HG02943 (cell line): Measurements from ENCODE around the gene FAM110D.

Experiments
- ATAC-seq: cut with Tn5 transposase; IDR thresholded peaks from one replicate; pipeline ENCODE4 v1.9.1; 2021; ENCODE audit warnings: mild to moderate bottlenecking, low read depth, moderate library complexity; ENCODE audit not compliant: unreplicated experiment

The FAM110D gene

DNA sequence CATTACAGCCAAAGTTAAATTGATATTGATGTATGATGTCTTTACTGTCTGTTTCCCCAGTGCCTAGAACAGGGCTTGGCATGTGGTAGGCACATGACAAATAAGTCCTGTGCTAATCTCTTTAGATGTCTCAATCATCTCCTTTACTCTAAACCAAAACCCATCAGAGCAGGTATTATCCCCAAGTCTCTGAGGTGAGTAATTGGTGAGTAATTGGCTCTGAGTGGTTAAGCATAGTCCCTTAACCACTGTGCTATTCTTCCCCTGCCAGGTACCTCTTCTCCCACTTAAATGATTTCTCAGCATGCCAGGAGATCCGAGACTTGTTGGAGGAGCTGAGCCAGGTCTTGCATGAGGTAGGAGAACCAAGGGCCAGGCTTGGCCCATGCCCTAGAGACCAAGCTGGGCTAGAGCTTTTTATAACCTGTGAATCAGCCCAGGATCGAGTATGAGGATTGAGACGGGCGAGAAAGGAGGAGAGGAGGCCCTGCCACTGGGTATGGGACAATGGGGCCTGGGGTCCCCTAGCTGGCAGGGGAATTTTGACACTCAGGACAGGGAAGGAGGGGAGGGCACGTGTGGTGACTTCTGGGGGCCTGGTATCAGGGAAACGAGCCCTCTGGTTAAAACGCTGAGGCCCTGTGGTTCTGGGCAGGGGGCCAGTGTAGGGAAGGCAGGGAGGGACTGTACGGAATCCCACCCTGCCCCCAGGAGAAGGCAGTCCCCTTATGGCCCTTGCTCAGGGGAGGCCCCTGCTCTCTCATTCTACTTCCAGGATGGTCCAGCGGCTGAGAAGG lies 22.9 kb downstream of the FAM110D start:
- ATAC-seq = no peak

DNA sequence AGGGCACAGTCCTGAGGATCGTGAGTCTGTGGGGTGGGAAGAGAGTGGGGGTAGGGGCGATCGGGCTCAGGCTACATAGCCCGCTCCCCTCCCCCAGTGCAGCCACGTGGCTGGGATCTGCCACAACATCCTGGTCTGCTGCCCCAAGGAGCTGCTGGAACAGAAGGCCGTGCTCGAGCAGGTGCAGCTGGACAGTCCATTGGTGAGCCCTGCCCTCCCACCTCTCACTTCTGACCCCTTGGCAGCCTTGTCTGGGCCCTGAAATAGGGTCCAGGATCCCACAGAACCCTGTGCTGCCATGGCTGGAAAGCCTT lies 23.5 kb downstream of the FAM110D start:
- no peak for ATAC-seq

DNA sequence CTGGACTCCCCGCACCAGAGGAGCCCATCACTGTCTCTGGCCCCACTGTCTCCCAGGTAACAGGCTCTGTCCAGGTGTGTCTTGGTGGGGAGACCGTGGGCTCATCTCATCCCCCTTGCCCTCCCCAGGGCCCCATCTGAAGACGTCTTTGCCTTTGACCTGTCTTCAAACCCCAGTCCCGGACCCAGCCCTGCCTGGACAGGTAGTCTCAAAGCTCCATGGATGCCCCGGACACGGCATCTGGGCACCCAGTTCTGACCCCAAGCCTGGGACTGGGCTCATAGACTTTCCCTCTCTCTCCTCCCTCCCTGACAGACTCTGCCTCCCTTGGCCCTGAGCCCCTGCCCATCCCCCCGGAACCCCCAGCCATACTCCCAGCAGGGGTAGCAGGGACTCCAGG lies 25.2 kb downstream of the FAM110D start:
- ATAC-seq = no peak

DNA sequence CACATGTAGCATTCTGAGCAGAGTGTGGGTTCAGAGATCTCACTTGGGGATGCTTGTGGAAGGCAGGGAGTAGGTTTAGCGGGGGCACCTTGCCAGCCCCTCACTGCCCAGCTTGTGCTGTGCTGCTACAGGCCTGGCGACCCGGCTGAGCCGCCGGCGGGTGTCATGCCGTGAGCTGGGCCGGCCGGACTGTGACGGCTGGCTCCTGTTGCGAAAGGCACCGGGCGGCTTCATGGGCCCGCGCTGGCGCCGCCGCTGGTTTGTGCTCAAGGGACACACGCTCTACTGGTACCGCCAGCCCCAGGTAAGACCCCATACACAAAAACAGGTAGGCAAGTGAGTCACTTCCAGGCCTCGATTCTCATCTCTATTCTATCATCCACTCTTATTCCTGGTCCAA lies 26.0 kb downstream of the FAM110D start:
- no peak for ATAC-seq

DNA sequence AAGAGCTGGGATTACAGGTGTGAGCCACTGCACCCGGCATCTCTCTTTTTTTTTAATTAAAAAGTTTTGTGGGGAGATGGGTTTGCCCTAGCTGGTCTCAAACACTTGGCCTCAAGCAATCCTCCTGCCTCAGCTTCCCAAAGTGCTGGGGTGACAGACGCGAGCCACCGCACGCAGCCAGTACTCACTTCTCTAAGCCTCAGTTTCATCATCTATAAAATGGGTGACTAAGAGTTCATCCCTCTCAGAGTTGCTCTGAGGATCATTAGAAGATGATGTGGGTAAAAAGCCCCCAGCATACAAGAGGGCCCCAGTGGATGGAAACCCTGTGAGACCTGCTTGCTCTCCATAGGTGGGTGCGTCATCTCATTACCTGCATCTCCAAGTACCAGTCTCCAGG lies 29.0 kb downstream of the FAM110D start:
- ATAC-seq = no peak

DNA sequence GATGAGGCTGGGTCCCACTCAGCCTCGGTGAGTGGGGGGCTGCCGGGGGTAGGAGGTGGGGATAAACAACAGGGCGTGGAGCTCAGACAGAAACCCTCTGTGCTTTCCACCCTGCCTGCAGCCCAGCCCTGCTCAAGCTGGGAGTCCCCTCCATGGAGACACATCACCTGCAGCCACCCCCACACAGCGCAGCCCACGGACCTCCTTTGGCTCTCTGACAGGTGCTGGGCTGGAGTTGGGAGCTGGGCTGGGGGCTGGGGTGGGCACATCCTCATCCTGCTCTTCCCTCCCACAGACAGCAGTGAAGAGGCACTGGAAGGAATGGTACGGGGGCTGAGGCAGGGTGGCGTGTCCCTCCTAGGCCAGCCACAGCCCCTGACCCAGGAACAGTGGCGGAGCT lies 29.6 kb downstream of the FAM110D start:
- no peak for ATAC-seq

DNA sequence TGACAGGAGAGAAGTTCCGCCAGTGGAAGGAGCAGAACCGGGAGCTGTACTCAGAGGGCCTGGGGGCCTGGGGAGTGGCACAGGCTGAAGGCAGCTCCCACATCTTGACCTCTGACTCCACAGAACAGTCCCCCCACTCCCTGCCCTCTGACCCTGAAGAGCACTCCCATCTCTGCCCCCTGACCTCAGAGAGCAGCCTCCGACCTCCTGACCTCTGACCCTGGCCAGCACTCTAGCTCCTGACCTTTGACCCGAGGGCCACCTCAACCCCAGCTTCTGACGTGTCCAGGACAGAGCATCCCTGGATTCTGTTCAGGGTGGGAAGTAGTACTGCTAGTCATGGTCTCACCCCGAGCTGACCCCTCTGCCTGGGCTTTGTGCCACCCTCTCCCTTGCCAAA lies 30.5 kb downstream of the FAM110D start:
- ATAC-seq = no peak

DNA sequence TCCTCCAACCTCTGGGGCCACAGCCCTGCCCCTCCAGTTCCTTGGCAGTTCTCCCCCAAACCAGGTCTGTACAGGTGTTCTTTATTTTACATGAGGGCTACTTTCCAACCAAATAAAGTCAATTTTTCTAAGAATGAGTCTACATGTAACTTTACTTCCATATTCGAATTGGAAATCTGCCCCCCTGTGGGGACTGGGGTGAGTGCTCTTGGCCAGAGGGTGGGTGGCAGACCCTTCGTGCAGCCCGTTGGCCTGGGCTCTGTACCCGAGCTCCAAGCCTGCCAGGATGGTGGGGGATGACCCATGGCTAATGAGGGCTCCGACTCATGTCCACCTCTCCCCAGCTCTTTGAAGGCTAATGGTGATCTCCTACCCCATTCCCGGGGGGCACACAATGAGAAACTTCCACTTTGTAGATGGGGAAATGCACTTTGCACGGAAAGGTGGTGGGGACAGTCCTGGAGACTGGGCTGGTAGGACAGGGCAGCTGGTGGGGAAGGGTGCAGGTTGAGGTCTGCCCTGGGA lies 30.9 kb downstream of the FAM110D start:
- no peak for ATAC-seq

DNA sequence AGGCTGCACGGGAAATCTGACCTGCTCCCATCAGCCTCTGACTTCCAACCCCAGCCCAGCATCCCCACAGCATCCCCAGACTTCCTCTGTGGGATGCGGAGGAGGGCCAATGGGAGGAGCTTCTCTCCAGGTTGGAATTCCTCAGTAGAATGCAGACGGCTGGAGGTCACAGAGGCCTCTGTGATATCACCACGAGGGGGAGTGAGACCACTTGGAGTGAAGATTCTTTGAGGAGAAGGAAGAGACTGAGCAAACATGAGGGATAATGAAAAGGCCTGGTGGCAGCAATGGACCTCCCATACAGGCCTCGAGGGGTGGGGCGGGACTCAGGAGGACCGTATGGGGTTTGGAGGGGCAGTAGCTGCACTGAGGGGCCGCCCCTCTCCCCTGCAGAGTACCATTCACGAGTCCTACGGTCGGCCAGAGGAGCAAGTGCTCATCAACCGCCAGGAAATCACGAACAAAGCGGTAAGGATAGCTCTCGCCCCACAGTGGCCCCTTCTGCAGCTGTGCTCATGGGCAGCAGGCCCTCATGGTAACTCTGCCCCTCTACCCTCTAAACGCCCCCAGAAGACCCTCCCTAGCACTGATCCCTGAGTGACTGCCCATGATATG lies 31.6 kb downstream of the FAM110D start, which contains the start of gene CATSPER4:
TSS of gene CATSPER4 (plus strand) at position 230 of the 615 bp plus-strand sequence. CDS start at position 256, 26 bp downstream.
- no peak for ATAC-seq

DNA sequence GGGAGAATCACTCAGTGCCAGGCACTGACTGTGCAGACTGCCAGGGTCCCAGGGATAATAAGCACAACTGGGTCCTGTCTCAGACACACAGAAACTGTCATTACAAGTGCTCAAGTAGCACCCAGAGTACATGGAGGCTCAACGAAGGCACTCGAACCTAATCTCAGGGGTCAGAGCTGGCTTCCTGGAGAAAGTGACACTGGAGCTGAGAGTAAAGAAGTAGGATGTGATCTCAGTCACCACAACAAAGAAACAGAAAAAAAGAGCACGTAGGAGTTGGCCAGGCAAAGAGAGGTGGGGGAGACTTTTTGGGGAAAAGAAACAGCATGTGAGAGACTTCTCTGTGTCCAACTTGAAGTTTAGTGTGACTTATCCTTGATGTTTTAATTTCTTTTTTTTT lies 32.9 kb downstream of the FAM110D start:
- no peak for ATAC-seq

DNA sequence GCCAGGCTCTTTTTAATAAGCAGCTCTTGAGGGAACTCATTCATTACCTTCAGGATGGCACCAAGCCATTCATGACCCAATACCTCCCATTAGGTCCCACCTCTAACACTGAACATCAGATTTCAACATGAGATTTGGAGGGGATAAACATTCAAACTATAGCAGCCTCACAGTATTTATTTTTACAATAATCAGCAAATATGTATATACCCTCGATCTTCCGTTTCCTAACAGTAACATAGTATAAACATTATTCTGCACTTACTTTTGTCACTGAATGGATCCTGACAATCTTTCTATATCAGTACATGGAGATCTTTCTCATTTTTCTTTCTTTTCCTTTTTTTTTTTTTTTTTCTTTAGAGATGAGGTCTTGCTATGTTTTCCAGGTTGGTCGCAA lies 36.9 kb downstream of the FAM110D start:
- no peak for ATAC-seq

DNA sequence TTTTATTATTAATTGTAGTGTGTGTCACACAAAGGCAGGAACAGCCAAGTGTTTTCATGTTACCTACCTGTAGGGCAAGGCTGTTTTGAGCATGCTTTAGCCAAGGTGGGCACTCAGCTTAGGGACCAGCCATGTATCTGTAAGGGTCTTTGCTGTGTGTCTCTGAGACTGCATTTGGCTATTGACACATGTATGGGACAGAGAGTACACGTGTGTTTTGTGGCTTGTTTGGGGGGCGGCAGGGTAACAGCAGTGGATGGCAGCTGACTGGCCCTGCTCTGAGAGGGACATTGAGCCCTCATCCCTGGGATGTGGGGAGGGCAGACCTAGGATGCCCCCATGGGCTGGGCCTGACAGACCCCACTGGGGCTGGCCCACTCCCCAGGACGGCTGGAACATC lies 38.4 kb downstream of the FAM110D start:
- ATAC-seq = no peak

DNA sequence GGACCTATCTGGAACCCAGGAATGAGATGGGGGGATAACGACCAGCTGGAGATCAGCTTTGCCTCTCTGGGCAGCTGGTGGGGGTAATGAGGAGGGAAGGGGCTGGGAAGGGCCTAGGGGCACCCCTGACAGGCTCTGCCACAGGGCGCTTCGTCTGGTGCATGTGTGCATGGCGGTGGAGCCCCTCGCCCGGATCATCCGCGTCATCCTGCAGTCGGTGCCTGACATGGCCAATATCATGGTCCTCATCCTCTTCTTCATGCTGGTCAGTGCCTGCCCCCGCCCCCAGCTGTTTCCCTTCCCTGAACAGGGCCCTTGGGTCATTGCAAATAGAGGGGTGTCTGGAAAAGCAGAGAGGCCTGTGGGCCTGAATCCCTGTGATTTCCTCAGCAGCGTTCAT lies 38.9 kb downstream of the FAM110D start:
- ATAC-seq = no peak

DNA sequence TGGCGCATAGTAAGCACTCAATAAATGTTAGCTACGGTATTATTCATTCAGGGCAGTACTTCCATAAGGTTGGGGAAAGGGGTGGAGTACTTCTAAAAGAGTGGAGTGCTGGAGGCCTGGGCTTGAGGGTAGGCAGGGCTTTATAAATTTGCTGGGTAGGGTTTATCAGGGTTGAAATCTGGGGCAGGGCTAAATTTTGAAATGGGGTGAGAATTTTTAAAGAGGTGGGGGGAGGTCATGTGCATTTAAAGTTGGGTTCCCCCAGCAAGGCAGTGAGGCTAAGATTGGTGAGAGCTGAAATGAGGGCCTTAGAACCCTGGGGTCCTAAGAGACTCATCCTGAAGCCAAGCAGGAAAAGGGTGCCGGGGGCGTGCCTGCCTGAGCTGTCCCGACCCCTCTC lies 41.5 kb downstream of the FAM110D start:
- no peak for ATAC-seq

DNA sequence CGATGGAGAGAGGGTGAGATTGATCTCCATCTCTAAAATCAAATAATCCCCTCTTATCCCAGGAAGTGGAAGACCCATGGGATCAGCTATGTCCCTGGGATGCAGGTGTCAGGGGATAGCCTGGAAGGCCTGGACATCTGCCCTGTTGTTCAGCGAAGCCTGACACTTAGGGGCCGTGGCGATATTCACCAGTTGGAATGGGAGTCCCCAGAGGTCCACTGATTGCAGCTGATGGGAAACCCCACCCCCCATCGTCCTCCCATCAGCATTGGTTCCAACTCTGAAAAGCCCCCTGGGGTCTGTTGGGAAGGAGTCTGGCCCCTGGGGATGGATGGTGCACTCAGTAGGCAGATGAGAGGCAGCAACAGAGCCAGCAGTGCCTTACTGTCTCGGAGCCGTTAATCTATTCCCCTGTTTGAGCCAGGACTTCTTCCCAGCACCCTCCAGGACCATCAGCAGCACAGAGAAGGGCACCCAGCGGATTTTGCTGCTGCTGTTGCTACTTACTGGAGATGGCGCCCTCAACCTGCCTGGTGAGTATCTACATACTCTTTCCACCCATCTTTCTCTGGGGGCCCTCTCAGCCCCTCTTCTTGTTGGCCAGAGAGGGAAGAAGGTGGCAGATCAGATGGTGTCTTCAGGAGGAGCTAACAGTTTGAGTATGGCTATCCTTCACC lies 44.9 kb downstream of the FAM110D start:
- ATAC-seq = no peak

DNA sequence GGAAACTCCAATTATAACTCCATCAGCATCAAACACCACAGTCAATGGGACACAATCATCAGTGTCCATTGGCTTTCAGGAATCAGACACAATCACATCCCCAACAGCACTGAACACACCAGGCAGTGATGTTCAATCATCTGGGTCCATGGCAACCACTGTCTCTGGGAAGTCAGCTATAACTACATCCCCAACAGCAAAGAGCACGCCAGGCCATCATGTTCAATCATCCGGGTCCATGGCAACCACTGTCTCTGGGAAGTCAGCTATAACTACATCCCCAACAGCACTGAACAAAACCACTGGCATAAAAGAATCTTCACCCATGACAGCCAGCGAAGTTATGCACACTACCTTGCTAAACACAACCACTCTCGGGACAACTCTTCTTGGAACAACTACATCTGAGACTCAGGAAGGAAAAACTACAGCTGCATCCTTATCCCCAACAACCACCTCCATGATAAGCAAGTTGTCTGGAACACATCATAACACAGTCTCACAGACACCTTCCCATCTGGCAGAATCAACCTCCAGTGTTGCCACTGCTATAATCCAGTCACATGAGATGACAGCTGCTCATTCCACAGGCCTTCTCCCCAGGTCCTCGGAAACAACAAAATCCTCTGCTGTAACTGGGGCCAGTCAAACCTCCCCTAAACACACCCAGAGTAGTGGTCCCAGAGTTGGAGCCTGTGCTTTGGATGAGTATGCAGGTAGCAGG lies 51.4 kb downstream of the FAM110D start:
- ATAC-seq = no peak

DNA sequence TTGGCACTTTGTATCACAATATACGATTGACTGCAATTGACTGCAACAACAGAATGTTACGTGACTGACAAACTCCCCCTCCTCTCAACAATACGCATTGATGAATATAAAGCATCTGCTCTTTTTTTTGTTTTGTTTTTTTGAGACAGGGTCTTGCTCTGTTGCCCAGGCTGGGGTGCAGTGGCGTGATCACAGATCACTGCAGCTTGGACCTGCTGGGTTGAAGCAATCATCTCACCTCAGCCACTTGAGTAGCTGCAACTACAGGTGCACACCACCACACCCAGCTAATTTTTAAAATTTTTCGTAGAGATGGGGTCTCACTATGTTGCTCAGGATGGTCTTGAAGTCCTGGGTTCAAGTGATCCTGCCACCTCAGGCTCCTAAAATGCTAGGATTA lies 53.8 kb downstream of the FAM110D start:
- ATAC-seq = no peak

DNA sequence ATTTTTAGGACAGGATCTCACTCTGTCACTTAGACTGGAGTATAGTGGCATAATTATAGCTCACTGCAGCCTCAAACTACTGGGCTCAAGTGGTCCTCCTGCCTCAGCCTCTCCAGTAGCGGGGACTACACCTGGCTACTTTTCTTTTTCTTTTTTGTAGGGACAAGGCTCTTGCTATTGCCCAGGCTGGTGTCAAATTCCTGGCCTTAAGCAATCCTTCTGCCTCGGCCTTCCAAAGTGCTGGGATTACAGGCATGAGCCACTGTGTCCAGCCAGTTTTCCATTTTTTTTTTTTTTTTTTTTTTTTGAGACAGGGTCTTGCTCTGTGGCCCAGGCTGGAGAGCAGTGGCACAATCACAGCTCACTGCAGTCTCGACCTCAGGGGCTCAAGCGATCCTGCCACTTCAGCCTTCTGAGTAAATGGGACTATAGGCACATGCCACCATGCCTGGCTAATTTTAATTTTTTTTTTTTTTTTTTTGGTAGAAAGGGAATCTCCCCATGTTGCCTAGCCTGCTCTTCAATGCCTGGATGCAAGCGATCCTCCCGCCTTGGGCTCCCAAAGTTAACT lies 54.5 kb downstream of the FAM110D start:
- ATAC-seq = no peak
